Fibroblast of villous mesenchyme (primary cell): ENCODE data around the gene THSD4. TPM values are rescaled to one million over a fixed set of nuclear protein-coding genes. Genes with fewer than 3 reads are reported as not detected.

ENCODE experiments used
- DNase-seq: peaks from one replicate; pipeline ENCODE4 v3.0.0-alpha.2; 2010; ENCODE audit warnings: low read depth
- H3K4me3 ChIP-seq: 2 replicates; pipeline ENCODE4 v1.5.1; 2011; ENCODE audit warnings: low read depth, mild to moderate bottlenecking, low read length
- total RNA-seq: library from RNA; depleted of rRNA; stranded (reverse); fragments of >200 nt; gene quantifications from 2 replicates; pipeline ENCODE4 v1.2.3, GENCODE V29; 2012
- TF ChIP-seq, protein P1 (sequence below): IDR thresholded peaks from 2 replicates; pipeline ENCODE4 v1.5.1; 2012; ENCODE audit warnings: low read depth, mild to moderate bottlenecking, low read length; ENCODE audit not compliant: insufficient read depth

The THSD4 gene
- total RNA-seq, 1 donor = 76.4 TPM

DNA sequence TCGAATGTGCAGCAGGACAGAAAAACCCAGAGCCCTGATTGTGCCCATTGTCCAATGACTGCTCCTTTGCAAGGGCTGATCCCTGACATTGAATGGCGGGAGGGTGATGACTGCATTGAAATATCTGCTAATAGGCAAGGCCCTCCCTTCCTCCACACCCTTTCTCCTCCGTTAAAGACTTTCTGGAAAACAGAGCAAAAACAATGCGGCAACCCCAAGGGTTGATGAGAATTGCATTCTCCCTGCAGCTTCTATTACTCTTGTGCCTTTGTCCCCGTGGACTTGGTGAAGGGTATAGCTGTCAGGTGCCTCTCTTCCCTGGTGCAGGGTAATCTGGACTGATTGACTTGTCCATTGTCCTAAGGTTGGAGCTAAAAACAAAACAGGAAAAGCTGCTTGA lies 71.8 kb downstream of the THSD4 start:
- TF ChIP-seq, protein P1, sequence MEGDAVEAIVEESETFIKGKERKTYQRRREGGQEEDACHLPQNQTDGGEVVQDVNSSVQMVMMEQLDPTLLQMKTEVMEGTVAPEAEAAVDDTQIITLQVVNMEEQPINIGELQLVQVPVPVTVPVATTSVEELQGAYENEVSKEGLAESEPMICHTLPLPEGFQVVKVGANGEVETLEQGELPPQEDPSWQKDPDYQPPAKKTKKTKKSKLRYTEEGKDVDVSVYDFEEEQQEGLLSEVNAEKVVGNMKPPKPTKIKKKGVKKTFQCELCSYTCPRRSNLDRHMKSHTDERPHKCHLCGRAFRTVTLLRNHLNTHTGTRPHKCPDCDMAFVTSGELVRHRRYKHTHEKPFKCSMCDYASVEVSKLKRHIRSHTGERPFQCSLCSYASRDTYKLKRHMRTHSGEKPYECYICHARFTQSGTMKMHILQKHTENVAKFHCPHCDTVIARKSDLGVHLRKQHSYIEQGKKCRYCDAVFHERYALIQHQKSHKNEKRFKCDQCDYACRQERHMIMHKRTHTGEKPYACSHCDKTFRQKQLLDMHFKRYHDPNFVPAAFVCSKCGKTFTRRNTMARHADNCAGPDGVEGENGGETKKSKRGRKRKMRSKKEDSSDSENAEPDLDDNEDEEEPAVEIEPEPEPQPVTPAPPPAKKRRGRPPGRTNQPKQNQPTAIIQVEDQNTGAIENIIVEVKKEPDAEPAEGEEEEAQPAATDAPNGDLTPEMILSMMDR = no peak
- no peak for DNase-seq
- no peak overlapping the region for H3K4me3 ChIP-seq

DNA sequence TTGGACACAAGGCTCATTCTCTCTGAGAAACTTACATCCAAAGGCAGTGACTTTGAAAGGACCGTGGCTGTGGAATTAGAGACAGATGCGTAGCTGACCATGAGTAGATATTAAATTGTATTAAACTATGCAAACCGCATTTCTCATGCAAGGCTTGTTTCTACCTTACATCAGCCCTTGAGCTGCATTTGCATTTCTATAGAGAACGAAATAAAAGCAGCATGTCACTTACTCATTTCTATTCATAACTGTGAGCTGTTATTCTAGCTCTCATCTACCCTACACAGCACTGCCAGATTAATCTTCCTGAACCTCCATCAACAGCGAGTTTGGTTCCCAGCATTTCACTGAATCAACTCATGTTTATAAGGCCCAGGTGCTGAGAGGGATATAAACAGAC lies 72.3 kb downstream of the THSD4 start:
- TF ChIP-seq, protein P1 = no peak
- DNase-seq = no peak
- no peak overlapping the region for H3K4me3 ChIP-seq

- H3K4me3 ChIP-seq = no peak overlapping the region
- TF ChIP-seq, protein P1 = no peak
- no peak for DNase-seq
Observed at GRCh38 chr15:71189718-71190117, 74.4 kb downstream of the THSD4 start.

DNA sequence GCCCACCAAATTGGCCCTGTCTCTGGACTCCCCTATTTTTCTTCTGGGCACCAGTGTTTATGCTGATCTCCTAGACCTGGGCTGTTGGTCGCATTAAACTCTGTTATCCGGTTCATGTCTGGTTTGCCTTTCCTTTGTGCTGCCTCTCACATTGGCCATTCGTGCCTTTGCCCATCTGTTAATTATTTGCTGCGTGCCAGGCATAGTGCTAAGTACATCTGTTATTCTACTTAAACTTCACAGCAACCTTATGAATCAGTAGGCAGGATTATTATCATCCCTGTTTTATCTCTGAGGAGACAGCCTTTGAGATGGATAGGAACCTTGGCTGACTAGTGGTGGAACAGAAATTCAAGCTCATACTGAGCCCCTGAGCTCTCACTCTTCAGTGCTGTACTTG lies 76.0 kb downstream of the THSD4 start:
- TF ChIP-seq, protein P1 = no peak
- no peak for DNase-seq
- no peak overlapping the region for H3K4me3 ChIP-seq

DNA sequence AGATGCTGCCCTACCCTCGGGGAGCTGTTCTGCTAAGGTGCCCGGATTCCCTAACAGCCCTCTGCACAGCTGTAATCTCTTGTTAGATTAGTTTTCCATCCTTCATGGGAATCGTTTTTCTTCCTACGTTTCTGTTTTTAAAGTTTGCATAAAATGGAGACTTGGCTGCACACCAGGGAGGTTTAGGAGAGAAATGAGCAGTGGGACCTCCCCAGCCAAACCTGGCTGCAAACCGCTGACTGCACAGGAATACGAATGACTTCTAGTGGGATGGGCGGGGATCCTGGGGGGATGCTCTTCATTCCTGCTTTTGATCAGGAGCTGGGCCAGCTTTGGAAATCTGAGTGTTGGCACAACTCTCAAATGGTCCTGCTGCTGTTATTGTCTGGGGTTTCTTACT lies 77.5 kb downstream of the THSD4 start:
- TF ChIP-seq, protein P1 = no peak
- H3K4me3 ChIP-seq = no peak overlapping the region
- no peak for DNase-seq

- TF ChIP-seq, protein P1 = no peak
Observed at GRCh38 chr15:71194286-71194685, 79.0 kb downstream of the THSD4 start.

GRCh38 chr15:71195242-71195641 lies 80.0 kb downstream of the THSD4 start:
- TF ChIP-seq, protein P1 = peak; percentile 53
- no peak overlapping the region for H3K4me3 ChIP-seq
- peak; percentile 23 for DNase-seq

More at GRCh38 chr15:71194286-71194685, 79.0 kb downstream of the THSD4 start:
- no peak for DNase-seq
- H3K4me3 ChIP-seq = no peak overlapping the region
